ENCODE results near the gene EIF6.

Gene EIF6

DNA sequence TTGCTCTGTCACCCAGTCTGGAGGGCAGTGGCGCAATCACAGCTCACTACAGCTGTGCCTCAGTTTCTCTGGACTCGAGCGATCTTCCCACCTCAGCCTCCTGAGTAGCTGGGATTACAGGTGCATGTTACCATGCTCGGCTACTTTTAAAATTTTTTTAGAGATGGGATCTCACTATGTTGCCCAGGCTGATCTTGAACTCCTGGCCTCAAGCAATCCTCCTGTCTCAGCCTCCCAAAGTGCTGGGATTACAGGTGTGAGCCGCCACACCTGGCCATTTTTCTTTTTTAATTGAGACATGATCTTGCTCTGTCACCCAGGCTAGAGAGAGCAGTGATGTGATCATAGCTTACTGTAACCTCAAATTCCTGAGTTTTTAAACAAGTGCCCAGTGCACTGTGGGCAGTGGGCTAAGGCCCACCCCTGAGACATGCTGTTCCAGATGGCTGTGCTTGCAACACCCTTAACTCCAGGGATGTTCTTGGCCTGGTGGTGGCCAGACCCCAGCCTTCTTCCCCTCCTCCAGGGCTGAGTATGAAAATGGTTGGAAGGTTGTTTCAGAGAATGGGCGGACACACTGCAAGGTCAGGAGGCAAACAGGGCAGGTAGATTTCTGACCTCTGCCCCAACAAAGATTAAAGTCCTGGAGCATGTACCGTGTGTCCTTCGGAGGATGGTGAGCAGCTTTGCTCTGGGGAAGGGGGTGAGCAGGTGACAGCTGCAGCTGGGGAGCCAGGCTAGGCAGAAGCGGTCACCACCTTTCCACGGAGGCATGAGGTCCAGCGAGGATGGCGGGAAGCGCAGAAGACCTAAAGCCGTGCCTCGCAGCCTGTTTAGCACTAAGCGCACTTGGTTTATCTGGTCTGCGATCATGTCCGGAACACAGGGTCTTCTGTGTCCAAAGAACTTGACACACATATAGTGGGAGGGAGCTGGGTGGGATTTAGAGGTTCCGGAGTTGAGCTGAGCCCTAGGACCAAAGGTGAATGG, 9.0 kb upstream of the EIF6 start:
- DNase-seq (ENCODE audit: low read depth) = no peak

DNA sequence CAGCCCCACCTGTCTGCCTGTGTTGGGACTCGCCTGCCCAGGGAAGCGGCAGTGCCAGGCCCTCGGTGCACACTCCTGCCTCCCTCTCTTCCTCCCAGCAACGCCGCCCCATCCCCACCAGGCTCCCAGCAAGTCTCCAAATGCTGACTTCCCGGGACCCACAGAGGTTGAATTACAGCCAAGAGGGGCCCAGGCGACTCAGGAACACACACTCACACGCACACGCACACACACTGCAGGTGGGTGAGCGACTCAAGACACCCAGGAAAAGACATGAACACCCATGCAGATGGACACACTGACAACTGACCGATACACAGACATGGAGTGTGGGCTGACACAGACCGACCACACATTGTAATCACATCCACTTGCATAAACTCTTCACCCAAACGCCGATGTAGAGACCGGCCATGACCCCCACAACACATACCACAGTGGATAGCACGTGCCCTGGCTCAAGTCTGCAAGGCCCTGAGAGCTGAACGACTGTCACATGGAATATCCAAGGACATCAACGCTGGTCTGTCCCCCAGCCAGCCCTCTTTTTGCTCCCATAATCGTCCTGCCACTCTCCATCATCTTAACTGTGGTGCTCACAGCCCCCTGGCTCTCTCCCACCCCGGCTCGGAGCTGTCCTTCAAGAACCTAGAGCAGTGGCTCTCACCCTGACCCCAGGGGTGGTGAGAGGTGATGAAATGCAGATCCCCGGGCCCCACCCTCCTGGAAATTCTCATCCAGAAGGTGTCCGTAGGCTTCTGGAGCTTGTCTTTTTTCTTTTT, 8.1 kb upstream of the EIF6 start:
- no peak for DNase-seq (ENCODE audit: low read depth)

DNA sequence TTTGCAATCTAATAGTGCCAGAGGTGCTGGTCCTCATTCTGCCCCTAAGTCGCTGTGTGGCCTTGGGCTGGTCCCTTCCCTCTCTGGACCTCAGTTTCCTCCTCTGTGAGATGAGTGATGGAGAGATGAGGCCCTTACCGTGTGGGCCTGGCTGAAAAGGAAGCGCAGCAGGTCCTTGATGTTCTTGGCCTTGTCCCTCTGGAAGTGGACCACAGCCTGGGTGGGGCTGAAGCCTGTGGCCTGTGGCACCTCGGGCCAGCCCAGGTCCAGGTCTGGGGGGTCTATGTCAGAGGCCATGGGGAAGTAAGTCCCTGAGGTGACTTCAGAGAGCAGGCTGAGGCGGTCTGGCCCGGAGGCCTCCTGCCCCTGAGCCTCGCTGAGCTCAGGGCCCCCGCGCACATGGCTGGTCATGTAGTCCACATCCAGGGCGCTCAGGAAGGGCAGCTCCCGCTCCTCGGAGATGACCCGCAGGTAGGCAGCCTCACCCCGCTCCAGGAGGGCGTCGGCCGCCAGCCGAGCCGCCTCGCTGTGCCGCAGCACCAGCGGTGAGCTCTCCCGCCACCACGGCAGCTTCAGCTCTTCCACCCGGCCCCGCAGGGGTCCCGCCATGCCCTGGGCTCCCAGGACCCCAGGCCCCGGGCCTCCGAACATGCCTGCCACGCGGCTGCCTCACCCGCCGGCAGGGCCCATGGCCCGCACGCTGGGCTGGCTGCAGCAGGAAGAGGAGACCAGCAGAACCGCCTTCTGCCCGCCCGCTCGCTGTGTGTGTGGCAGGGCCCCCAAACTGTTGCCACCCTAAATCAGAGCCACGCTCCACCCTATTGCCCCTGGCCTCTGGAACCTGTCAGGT, 7.3 kb upstream of the EIF6 start, which contains the start of gene FAM83C:
TSS of gene FAM83C (minus strand) at position 772 of the 850 bp plus-strand sequence. CDS start at position 651, 121 bp downstream.
- DNase-seq (ENCODE audit: low read depth) = no peak

DNA sequence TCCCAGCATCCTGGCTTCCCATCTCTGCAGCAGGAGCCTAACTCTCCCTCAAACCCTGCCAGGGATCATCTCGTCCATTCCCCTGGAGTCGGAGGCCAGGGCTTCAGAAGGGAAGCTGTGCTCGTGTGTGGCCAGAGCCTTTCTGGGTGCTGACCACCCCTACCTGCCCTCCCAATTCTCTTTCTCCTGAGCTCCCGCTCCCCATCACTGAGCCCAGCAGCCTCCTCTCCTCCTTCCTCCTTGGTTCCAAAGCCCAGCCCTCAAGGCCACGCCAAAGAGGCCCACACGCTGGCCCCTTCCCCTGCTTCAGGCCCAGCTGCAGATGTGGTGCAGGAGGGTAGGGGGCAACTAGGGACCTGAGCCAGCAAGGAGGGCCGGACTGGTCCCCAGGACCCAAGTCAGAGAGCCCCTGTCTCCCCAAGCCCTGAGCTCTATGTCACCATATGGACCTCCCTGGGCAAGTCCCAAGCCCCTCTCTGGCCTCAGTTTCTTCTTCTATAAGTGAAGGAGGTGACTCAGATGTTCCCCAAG, 6.4 kb upstream of the EIF6 start:
- no peak for DNase-seq (ENCODE audit: low read depth)

DNA sequence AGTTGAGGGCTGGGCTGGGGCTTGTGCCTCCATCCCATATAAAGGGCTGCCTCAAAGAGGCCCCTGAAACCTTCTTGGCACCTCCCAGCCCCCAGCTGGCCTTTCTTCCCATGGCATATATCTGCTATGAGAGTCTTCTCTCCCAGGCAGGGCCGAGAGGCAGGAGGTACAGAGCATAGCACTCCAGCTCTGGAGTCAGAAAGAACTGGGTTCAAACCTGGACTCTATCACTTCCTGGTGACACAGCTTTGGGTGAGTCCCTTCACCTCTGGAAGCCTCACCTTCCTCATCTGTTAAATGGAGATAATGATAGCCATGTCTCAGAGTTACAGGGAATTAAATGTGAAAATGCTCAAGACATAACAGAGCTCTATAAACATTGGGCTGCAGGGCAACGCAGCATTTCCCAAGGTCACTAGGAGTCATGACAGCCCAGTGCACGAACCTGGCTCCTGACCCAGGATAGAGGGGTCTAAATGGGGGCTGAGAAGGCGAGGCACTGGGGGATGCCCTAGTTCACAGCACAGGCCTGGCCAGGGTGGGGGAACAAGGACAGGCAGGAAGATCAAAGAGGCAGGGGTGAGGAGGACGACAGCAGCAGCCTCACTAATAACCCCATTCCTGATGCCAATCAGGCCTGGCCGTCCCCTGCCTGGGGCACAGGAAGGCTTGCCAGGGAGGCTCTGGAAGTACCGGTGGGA, 5.8 kb upstream of the EIF6 start:
- no peak for DNase-seq (ENCODE audit: low read depth)

DNA sequence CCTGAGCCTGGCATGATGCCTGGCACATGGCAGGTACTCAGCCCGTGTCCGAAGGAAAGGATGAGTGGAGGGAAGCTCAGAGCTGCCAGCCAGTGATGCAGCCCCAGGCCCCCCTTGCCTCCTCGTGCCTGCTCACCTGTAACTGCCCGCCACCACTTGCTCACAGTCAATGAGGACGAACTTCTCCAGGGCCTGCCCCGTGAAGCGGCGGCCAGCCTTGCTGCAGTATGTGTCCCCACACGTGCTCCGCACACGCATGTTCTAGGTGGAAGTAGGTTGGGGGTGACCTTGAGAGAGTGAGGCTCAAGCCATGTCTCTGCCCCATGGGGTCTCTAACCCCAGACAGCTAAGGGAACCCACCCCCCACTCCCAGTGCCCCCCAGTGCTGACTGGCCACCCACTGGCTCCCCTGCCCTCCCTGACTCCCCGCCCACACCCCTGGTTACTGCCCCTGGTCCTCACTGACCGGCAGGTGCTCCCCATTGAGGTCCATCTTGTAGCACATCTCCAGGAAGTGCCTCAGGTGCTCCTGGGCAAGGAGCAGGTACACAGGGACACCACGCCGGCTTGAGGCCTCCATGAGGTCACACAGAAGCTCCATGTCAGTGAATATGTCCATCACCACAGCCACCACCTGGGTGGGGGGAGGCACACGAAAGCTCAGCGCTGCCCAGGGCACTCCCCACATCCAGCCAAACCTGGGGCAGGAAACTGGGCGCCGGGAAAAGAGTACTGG, 3.9 kb upstream of the EIF6 start:
- no peak for DNase-seq (ENCODE audit: low read depth)

DNA sequence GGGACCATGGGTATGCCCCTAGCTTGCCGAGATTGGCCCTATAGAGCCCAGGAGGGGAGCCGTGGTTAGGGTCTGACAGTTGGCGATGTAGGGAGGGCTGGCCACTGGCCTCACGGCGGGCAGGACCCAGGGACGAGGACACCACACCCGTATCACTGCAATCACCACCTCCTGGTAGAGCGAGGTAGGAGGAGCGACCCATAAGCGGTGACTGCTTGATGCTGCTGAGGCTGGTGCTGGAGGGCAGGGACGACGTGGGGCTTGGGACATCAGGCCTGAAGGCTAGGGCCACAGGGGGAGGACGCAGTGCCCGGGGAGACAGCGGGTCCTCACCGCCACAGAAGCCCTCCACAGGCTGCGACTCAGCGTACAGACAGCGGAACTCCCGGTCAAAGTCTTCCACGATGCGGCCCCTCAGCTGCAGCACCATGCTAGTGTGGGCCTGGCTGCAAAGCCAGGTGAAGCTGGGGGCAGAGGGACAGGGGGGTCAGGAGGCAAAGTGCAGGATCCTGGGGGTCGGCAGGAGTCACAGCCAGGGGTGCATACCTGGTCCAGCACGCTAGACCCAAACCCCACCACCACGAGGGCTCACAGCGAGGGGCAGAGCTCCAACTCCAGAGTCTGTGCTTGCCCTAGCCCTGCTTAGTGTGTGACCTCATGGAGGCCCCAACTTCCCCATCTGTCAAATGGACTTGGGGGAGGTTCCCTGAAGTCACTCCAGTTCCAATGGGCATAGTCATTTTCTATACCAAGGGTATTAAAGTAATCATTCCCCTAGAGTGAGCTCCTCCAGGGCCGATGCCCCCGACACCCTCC, 3.1 kb upstream of the EIF6 start:
- no peak for DNase-seq (ENCODE audit: low read depth)

DNA sequence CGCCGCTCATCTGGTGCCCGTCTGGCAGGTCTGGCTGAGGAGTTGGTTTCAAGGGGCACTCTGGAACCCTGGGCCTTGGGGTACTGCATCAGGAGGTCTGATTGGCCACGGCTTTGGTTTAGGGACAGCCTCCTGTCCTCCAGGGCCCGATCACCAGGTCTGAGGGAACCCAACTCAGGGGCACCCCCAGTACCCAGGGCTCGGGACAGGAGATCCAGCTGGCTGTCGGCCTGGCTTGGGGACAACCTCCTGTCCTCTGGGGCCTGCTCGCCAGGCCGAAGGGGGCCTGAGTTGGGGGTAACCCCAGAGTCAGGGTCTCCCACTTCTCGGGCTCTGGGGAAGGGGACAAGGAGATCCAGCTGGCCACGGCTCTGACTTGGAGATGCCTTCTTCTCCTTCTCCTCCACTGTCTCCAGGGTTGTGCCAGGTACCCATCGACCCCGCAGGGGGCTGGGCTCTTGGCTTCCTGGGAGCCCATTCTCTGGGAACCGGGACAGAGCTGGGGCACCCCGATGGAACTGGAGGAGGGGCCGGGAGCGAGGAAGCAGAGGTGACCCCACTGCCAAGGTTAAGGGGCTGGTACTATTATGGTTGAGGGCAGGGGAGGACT, 2.4 kb upstream of the EIF6 start:
- no peak for DNase-seq (ENCODE audit: low read depth)

DNA sequence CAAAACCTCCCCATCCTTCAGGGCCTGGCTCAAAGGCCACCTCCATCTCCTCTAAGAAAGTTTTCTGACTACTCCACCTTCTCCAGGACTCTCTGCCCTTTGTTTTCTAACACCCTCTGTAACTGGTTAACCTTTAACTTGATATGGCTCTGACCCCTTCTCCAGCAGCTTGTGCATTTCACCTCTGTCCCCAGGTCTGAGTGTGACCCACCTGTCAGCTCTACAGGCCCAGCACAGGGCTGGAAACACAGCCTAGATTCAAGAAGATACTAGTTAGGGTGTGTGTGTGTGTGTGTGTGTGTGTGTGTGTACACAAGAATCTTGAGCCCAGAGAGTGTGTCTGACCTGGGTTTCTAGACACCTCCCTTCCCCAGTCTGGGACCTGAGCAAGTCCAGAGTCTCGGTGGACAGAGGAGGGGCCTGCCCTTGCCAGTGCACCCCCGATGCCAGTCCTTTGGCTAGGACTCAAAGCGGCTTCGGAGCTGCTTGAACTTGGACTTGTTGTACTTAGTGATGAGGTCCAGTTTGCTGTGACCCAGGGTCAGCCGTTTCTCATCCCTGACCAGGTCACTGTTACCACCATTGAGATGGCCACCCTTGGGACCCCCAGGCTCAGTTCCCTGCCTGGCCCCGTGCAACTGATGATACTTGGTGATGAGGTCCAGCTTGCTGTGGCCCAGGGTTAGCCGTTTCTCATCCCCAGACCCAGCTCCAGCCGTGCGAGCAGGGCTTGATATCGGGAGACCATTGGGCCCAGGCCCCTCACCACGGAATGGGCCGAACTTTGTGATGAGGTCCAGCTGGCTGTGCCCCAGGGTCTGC, 1.7 kb upstream of the EIF6 start:
- no peak for DNase-seq (ENCODE audit: low read depth)

DNA sequence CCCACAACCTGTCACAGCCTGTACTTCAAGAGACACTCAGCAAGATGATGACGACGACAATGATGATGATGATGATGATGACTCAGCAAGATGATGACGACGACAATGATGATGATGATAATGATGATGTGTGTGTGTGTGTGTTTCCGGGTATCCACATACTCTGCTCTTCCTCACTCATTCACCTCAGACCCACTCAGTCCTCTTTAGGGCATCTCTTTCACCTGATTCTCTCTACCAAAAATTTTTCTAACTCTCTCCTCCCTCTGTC, 1.2 kb upstream of the EIF6 start:
- DNase-seq (ENCODE audit: low read depth) = no peak

DNA sequence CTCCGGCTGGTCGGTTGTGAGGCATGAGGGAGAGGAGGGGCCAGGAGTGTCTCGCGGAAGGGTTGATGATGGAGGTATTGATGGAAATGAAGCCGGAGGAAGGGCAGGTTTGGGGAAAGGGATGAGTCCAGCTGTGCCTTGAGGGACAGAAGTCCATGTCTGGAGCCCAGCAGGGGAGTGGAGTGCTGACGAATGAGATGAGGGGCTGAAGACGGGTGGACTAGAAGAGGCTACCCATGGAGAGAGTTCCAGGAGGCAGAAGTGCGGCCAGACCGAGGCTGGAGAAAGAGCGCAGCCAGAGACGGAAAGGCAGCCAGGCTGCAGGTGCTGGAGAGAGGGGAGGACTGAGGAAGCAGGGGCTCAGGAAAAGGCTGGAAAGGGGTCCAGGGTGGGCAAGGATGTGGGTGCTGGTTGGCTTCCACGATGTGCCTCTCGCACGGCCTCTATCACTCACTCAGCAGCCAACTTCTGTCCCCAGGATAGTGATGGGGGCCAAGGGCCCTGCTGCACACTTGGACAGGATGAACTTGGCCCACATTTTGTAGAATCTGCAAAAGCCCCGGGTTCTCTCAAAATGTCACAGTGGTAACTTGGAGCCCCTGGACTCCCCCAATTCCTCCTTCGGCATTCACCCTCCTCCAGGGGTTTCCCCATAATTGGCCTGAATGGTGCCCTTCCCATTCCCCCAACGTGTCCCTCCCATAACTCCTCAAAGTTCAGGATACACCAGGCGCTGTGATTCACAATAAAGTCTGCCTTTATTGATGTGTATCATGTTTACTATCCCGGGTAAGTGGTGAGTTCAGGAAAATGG, 627 bp upstream of the EIF6 start:
- no peak for DNase-seq (ENCODE audit: low read depth)

DNA sequence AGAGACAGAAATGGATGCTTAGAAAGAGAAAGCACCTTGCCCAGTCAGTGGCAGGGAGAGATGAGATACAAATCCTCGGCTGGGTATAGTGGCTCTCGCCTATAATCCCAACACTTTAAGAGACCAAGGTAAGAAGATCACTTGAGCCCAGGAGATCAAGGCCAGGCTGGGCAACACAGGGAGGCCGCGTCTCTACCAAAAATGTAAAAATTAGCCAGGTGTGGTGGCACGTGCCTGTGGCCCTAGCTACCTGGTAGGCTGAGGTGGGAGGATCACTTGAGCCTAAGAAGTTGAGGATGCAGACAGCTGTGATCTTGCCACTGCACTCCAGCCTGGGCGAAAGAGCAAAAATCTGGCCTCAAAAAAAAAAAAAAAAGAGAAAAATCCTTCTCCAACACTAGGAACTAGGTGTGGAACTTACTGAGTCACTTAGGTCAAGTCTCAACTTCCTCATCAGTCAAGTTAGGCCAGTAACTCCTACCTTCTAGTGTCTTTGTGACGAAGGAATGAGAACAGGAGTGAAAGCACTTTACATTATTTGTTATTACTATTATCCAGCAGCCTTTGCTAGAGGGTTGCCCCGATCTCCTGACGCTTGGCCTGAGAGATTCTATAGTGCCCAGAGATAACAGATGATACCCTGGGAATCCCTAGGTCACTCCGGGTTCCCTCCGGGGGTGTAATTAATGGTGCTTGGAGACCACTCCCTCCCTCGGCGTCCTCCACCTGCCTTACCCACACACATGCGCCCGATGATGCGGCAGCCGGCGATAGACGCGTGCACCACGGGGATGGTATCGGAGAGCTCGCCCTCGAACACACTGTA, 918 bp downstream of the EIF6 start:
- DNase-seq (ENCODE audit: low read depth) = no peak

DNA sequence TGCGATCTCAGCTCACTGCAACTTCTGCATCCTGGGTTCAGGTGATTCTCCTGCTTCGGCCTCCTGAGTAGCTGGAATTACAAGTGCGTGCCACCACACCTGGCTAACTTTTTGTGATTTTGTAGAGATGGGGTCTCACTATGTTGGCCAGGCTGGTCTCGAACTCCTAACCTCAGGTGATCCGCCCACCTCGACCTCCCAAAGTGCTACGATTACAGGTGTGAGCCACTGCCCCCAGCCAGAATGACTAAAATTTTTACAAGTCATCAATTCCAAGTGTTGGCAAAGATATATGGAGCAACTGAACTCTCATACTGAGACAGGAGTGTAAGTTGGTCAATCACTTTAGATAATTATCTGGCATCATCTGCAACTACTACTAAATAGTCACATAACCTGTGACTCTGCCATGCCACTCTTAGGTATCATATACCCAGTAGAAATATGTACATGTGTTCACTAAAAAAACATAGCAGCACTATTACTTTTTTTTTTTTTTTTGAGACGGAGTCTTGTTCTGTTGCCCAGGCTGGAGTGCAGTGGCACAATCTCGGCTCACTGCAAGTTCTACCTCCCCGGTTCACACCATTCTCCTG, 3.0 kb downstream of the EIF6 start:
- no peak for DNase-seq (ENCODE audit: low read depth)

DNA sequence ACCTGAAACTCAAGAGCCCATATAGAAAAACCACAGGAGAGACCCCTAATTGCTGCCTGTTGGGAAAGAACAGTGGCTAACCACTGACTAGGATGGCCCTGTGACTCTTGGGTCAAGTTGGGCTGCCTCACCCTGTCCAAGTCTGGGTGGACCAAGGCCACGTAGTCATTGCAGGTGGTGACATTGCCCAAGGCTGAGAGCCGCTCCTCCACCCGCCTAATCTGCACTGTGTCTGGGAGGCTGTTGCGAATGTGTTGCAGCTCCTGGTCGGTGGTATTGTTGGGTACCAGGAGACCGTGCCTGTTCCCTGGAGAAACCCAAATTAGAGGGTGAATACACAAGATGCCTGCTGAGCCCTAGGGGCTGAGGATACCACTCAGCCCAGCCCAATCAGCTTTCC, 4.0 kb downstream of the EIF6 start:
- DNase-seq (ENCODE audit: low read depth) = no peak

DNA sequence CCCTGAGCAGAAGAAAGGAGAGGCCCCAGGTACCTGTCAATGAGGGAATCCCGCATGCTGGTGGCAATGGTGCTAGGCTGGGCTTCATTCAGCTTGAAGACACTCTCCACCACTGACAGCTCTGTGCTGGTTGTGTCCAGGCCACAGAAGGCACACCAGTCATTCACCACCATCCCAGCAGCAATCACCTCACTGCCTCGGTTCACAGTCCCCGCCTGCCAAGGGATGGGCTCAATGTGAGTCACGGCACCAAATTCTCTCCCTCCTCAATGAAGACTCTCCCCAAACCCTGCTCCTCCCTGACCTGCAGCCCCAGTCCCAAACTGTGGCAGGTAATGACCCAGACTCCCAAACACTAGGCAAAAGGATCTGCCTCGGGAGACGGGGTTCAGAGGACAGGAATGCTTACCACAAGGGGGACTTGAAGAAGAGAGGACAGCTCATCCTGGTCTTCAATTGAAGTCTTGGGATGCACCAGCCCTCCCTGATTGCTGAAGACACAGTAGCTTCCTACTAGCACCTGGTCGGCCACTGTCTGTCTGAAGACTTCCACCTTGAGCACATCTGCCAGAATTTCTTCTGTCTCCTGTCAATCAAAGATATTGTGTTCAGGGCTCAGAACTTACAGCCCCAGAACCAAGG, 4.9 kb downstream of the EIF6 start:
- no peak for DNase-seq (ENCODE audit: low read depth)

DNA sequence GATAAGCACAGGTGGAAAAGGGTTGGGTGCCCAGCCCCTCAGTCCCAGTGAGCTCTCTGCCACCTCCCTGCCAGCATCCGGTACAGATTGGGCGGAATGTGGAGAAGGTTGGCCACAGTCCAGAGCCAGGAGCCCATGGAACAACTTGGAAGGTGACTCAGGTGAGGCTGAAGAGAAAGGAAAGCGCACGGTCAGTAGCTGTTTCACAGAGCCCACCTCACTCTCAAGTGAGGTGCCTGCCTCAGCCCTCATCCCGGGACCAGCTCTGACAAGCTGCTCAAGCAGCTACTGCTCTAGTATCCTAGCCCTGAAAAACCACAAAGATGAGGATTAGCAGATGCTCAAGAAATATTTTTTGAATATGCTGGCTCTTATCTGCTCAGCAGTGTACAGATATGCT, 5.5 kb downstream of the EIF6 start:
- DNase-seq (ENCODE audit: low read depth) = no peak
